ENCODE results near the gene CLK2. TPM values are rescaled to one million over a fixed set of nuclear protein-coding genes. Genes with fewer than 3 reads are reported as not detected.

The CLK2 gene
- total and polyA plus RNA-seq, 2 of the 8 experiments (the other 6 are each of a cell fraction or from before 2014, with no cell fraction given), result 62.2 to 76.0 TPM

GRCh38 chr1:155244368-155245162 is 28.7 kb downstream of the CLK2 start (continued):
- TF ChIP-seq CHD7 (IDR thresholded peaks at IDR 0.05; ENCODE audit: insufficient replicate concordance, low read length), result no peak
- TF ChIP-seq TBP (IDR thresholded peaks at IDR 0.05; ENCODE audit: low read depth, low read length), result peak; percentile 78
- TF ChIP-seq SRF (IDR thresholded peaks at IDR 0.05; ENCODE audit: low read depth, low read length), result 0 out of 2 replicates have a peak, but pooled peaks have one; percentile 37
- TF ChIP-seq POU5F1 (IDR thresholded peaks at IDR 0.05; ENCODE audit: low read depth, low read length), result 0 out of 2 replicates have a peak, but pooled peaks have one; percentile 54
- peak; percentile 94 for TF ChIP-seq E2F6 (IDR thresholded peaks at IDR 0.05)
- peak; percentile 100 for TF ChIP-seq JUND (IDR thresholded peaks at IDR 0.05; ENCODE audit: low read length)
- no peak for TF ChIP-seq ZNF274 (IDR thresholded peaks at IDR 0.05; ENCODE audit: borderline replicate concordance, extremely low read depth, low read length)
- peak; percentile 48; the same call in 1 of the 2 replicates for TF ChIP-seq BRCA1 (IDR thresholded peaks at IDR 0.05; ENCODE audit: low read depth, low read length)
- 0 out of 2 replicates have a peak, but pooled peaks have one; percentile 38 for TF ChIP-seq TEAD4 (IDR thresholded peaks at IDR 0.05; ENCODE audit: low read depth, low read length)
- TF ChIP-seq CEBPB (IDR thresholded peaks at IDR 0.05; ENCODE audit: low read depth, low read length), result no peak

Data from H1 (cell line).